Esophagus squamous epithelium (tissue), 5 donors: Measurements from ENCODE around the gene TSC2. TPM values are rescaled to one million over a fixed set of nuclear protein-coding genes. Genes with fewer than 3 reads are reported as not detected.

Source experiments
- DNase-seq: peaks from one replicate; lab custom pipeline; 2025; lab: John Stamatoyannopoulos, UW
- H3K27ac ChIP-seq, 4 donors: fragments of 200-600 bp; sonication (generic); one replicate each; pipeline ENCODE4 v1.5.1; 2016 to 2019; ENCODE audit warnings: mild to moderate bottlenecking in 1 of 4
- H3K27me3 ChIP-seq, 4 donors: fragments of 200-600 bp; sonication (generic); 1 replicate in 3 of 4; 2 replicates in 1 of 4; pipeline versions ENCODE4 v1.5.1 to v1.6.0; 2017 to 2021; ENCODE audit warnings: antibody characterized with exemption in 1 of 4
- H3K36me3 ChIP-seq, 3 donors: fragments of 200-600 bp; sonication (generic); one replicate each; pipeline ENCODE4 v1.5.1; 2016 to 2019
- H3K4me1 ChIP-seq, 3 donors: fragments of 200-600 bp; sonication (generic); one replicate each; pipeline ENCODE4 v1.5.1; 2017 to 2019
- H3K4me3 ChIP-seq, 4 donors: fragments of 200-600 bp; sonication (generic); 1 replicate in 3 of 4; 2 replicates in 1 of 4; pipeline ENCODE4 v1.5.1; 2016 to 2019; ENCODE audit warnings: mild to moderate bottlenecking in 2 of 4, moderate library complexity in 1 of 4
- H3K9me3 ChIP-seq, 3 donors: fragments of 200-600 bp; sonication (generic); one replicate each; pipeline ENCODE4 v1.5.1; 2016 to 2019
- POLR2A ChIP-seq, 4 donors: fragments of 450-650 bp; IDR thresholded peaks; one replicate each; pipeline ENCODE4 v1.6.1; 2017; ENCODE audit warnings: antibody characterized with exemption in 4 of 4, mild to moderate bottlenecking in 4 of 4, moderate library complexity in 3 of 4
- WGBS, 2 donors: methylation state at CpG; one replicate each; pipeline ENCODE4 v1.1.5; 2018; 5-methylcytosine and 5-hydroxymethylcytosine counted together
- intact Hi-C: fragments of 100-400 bp; cut with DNase I; formaldehyde crosslinking; loops from one replicate; pipeline ENCODE4 v1.15.0; 2022
- total RNA-seq, 4 donors: library from RNA; depleted of rRNA; stranded (reverse); fragments of >200 nt; gene quantifications; one replicate each; pipeline ENCODE4 v1.1.0, GENCODE V29; 2016
- TF ChIP-seq, protein P1 (sequence below), 6 experiments: fragments of 450-650 bp in 4 of 6; fragments of 200-600 bp in 2 of 6; sonication (generic) in 2 of 6; IDR thresholded peaks; one replicate each; pipeline ENCODE4 v1.5.1; 2016 to 2019; ENCODE audit warnings: antibody characterized with exemption in 6 of 6, mild to moderate bottlenecking in 4 of 6, moderate library complexity in 4 of 6
- donor health status: DM: yes; HTN: yes; CAD: no.

TSC2 gene
- total RNA-seq, 4 donors from 2014 or later, result 22.8 to 79.7 (median 41.2) TPM

DNA sequence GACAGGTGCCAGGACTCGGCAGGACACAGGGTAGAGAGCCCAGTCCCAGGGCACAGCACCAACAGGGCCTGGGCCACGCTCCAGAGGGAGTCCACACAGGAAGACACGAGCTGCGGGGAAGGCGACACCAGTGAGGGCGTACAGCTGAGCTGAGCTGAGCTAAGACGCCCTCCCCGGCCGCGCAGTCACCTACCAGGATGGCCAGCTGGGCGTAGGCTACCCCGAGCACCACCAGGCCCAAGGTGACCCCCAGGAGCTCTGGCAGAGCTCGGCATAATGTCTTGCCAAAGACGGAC is 42.6 kb downstream of the TSC2 start:
- intact Hi-C loops, result no loop called here
- H3K9me3 ChIP-seq, result no peaks in the 10 kb centered on the region
- no peak overlapping the region for H3K4me3 ChIP-seq
- H3K27me3 ChIP-seq, result no peaks in the 10 kb centered on the region
- H3K27ac ChIP-seq, result peak overlapping the region; percentile 61 to 87 (median 64)
- peaks cover 3 to 81% (median 16%) of the 10 kb centered on the region in 3 donors for H3K4me1 ChIP-seq
- TF ChIP-seq POLR2A (IDR thresholded peaks at IDR 0.05), result no peak
- TF ChIP-seq, protein P1, sequence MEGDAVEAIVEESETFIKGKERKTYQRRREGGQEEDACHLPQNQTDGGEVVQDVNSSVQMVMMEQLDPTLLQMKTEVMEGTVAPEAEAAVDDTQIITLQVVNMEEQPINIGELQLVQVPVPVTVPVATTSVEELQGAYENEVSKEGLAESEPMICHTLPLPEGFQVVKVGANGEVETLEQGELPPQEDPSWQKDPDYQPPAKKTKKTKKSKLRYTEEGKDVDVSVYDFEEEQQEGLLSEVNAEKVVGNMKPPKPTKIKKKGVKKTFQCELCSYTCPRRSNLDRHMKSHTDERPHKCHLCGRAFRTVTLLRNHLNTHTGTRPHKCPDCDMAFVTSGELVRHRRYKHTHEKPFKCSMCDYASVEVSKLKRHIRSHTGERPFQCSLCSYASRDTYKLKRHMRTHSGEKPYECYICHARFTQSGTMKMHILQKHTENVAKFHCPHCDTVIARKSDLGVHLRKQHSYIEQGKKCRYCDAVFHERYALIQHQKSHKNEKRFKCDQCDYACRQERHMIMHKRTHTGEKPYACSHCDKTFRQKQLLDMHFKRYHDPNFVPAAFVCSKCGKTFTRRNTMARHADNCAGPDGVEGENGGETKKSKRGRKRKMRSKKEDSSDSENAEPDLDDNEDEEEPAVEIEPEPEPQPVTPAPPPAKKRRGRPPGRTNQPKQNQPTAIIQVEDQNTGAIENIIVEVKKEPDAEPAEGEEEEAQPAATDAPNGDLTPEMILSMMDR (IDR thresholded peaks at IDR 0.05), result no peak
- H3K36me3 ChIP-seq, result peaks cover 34 to 97% (median 40%) of the 10 kb centered on the region in 3 donors
- 100% methylated on average over 1 of the region's 14 CpGs; no CpG with 5 or more reads in 1 of the 2 donors for WGBS, 2 donors
- DNase-seq, result no peak

DNA sequence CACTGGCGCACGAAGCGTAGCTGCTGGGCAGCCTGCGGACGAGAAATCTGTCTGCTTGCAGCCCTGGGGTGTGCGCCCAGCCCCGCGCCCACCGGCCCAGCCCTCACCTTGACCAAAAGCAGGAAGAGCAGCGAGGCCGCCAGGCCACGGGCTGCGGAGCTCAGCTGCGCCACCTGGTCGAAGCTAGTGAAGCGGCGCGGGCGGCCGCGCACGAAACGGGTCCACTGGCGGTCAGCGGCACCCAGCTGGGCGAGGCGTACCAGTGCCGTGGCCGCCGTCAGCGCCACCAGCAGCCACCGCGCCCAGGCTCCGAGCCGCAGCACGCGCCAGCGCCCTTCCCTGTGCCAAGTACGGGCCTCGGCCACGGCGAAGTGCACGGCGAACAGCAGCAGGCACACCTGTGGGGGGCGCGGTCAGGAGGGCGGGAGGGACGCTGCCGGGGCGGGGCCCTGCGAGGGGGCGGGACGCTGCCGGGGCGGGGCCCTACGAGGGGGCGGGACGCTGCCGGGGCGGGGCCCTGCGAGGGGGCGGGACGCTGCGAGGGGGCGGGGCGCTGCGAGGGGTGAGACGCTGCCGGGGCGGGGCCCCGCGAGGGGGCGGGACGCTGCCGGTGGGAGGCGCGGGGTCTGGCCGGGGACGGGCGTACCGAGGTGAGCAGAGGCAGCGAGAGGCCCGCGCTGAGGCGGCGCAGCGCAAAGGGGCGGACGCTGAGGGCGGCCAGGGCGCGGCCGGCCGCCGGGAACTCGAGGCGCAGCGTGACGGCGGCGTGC is 43.2 kb downstream of the TSC2 start:
- no peak for DNase-seq
- TF ChIP-seq, protein P1 (IDR thresholded peaks at IDR 0.05), result peak in 2 of 6 experiments; percentile 37 to 39
- no peak for TF ChIP-seq POLR2A (IDR thresholded peaks at IDR 0.05)
- Histone ChIP-seq H3K36me3 (peaks cover 40 to 97% (median 40%) of the 10 kb centered on the region in 3 donors), H3K9me3 (no peaks in the 10 kb centered on the region), H3K27ac (peak overlapping the region; percentile 61 to 87 (median 66)), H3K4me1 (peaks cover 3 to 76% (median 16%) of the 10 kb centered on the region in 3 donors), H3K27me3 (no peaks in the 10 kb centered on the region), H3K4me3 (peak overlapping the region in 2 of 4 donors; percentile 21 to 36)
- intact Hi-C loops, result no loop called here
- WGBS, 2 donors, result 43% methylated on average over 7 of the region's 101 CpGs; no CpG with 5 or more reads in 1 of the 2 donors

DNA sequence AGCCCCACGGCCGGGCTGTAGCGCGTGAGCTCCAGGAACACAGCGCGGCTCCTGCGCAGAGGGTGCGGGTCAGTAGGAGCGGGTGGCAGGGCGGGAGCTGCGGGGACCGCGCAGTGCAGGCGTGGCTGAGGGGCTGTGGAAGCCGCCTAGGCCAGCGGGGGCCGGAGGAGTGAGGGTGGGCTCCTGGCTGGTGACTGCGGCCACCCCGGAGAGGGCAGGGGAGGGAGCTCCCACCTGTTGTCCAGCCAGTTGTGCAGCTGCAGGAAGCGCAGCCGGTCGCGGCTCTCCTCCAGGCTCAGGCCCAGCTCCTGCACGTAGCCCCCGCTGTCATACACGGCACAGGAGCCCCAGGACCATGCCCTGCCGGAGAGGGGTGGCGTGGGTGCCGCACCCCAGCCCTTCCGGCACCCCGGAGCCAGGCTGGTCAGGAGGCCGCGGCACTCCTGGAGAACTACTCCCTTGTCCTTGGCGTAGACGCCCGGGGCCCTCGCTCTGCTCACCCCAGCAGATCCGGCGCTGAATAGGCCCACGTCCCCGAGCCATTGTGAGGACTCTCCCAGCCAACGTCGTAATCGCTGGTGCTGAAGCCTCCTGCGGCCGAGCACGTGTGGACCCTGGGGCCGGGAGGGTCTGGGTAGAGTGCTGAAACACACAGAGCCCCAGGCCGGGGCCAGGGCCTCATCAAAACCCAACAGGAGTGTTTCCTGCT is 43.9 kb downstream of the TSC2 start:
- TF ChIP-seq, protein P1 (IDR thresholded peaks at IDR 0.05), result no peak
- no peak for TF ChIP-seq POLR2A (IDR thresholded peaks at IDR 0.05)
- Histone ChIP-seq H3K4me3 (peak overlapping the region in 2 of 4 donors; percentile 21 to 36), H3K27me3 (no peaks in the 10 kb centered on the region), H3K9me3 (no peaks in the 10 kb centered on the region), H3K27ac (peak overlapping the region; percentile 56 to 87 (median 65)), H3K4me1 (peaks cover 3 to 69% (median 16%) of the 10 kb centered on the region in 3 donors), H3K36me3 (peaks cover 35 to 97% (median 43%) of the 10 kb centered on the region in 3 donors)
- intact Hi-C loops, result no loop called here
- no peak for DNase-seq
- WGBS, 2 donors, result 76 to 79% methylated on average over 11 to 18 of the region's 49 CpGs

DNA sequence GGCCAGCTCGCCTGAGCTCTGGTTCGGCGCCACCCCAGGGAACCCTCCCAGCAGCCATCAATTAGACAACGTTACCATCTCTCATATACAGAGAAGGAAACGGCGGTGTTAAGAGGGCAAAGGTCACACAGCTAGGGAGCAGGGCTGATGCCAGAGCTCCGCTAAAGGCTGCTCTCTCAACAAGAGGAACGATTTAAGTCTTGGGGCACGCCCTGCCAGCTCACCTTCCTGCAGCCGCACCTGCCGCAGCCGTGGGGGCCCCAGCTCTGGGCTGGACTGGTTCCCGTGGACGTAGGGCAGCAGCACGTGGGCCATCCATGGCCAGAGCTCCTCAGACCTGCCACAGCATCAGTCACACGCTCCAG is 44.5 kb downstream of the TSC2 start:
- intact Hi-C loops, result no loop called here
- WGBS, 2 donors, result 64 to 65% methylated on average over 5 to 7 of the region's 16 CpGs
- Histone ChIP-seq H3K4me1 (peaks cover 3 to 63% (median 16%) of the 10 kb centered on the region in 3 donors), H3K27me3 (no peaks in the 10 kb centered on the region), H3K4me3 (peak overlapping the region in 1 of 4 donors; percentile 36), H3K9me3 (no peaks in the 10 kb centered on the region), H3K36me3 (peaks cover 33 to 97% (median 43%) of the 10 kb centered on the region in 3 donors), H3K27ac (peak overlapping the region; percentile 56 to 87 (median 65))
- TF ChIP-seq, protein P1 (IDR thresholded peaks at IDR 0.05), result no peak
- no peak for TF ChIP-seq POLR2A (IDR thresholded peaks at IDR 0.05)
- no peak for DNase-seq

DNA sequence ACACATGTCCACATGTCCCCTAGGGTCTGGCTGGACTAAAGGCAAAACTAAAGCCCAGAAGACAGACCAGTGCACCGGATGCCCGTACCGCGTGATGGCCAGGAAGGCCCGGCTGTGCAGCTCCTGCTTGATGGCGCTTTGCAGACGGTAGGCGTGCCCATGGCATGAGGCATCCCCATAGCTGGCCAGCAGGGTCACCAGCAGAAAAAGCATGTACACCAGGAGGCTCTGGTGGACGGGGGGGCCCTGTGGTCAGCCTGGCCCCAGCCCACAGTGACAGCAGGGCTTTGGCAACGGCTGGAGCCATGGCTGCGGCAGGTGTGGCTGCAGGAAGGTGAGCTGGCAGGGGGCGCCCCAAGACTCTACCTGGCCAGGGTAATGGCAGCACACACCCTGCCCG is 45.1 kb downstream of the TSC2 start:
- H3K36me3 ChIP-seq, result peaks cover 34 to 97% (median 40%) of the 10 kb centered on the region in 3 donors
- peak overlapping the region in 2 of 4 donors; percentile 56 to 87 for H3K27ac ChIP-seq
- intact Hi-C loops, result no loop called here
- H3K9me3 ChIP-seq, result no peaks in the 10 kb centered on the region
- no peak for DNase-seq
- no peak overlapping the region for H3K4me3 ChIP-seq
- no peaks in the 10 kb centered on the region for H3K27me3 ChIP-seq
- H3K4me1 ChIP-seq, result peaks cover 3 to 57% (median 16%) of the 10 kb centered on the region in 3 donors
- no peak for TF ChIP-seq POLR2A (IDR thresholded peaks at IDR 0.05)
- TF ChIP-seq, protein P1 (IDR thresholded peaks at IDR 0.05), result no peak
- no CpG with 5 or more reads among the region's 13 CpGs for WGBS, 2 donors
